Naive thymus-derived CD8-positive, alpha-beta T cell (primary cell): ENCODE results near the gene CARD16. TPM values are rescaled to one million over a fixed set of nuclear protein-coding genes. Genes with fewer than 3 reads are reported as not detected.

Experiments
- ATAC-seq, 2 donors: fragments of 150-1000 bp; cut with Tn5 transposase in 1 of 2; sonication (Bioruptor Pico), chemical (Tn5 transposase) in 1 of 2; 1 replicate in 1 of 2; 2 replicates in 1 of 2; pipeline ENCODE4 v1.10.0; 2021; ENCODE audit warnings: mild to moderate bottlenecking in 2 of 2, moderate library complexity in 2 of 2
- POLR2A ChIA-PET: fragments of 350-600 bp; sonication (Branson Sonifier 250); formaldehyde crosslinking; loops from one replicate; lab custom pipeline; 2021; ENCODE audit warnings: antibody characterized with exemption; lab: Charles Lee
- DNase-seq, 10 donors: peaks; one replicate each; pipeline versions ENCODE4 v3.0.0 to v3.0.0-alpha.2; 2020 to 2022
- H3K27ac Mint-ChIP-seq, 10 donors: one replicate each; pipeline ENCODE4 v1.8.0; 2020 to 2022; ENCODE audit warnings: mild to moderate bottlenecking in 10 of 10, mixed read lengths in 10 of 10, moderate library complexity in 4 of 10, inconsistent platforms in 1 of 10
- H3K27me3 Mint-ChIP-seq, 5 donors: one replicate each; pipeline ENCODE4 v1.8.0; 2021 to 2022; ENCODE audit warnings: mixed read lengths in 5 of 5
- H3K36me3 Mint-ChIP-seq, 3 donors: one replicate each; pipeline ENCODE4 v1.8.0; 2020 to 2022; ENCODE audit warnings: mixed read lengths in 3 of 3, mild to moderate bottlenecking in 2 of 3, inconsistent platforms in 1 of 3
- H3K4me1 Mint-ChIP-seq, 4 donors: one replicate each; pipeline ENCODE4 v1.8.0; 2021 to 2022; ENCODE audit warnings: mixed read lengths in 4 of 4
- H3K4me3 Mint-ChIP-seq, 10 donors: one replicate each; pipeline ENCODE4 v1.8.0; 2020 to 2022; ENCODE audit warnings: mild to moderate bottlenecking in 10 of 10, mixed read lengths in 10 of 10, moderate library complexity in 6 of 10, inconsistent platforms in 1 of 10
- H3K9me3 Mint-ChIP-seq, 9 donors: one replicate each; pipeline ENCODE4 v1.8.0; 2020 to 2022; ENCODE audit warnings: mixed read lengths in 9 of 9, mild to moderate bottlenecking in 3 of 9, inconsistent platforms in 1 of 9, moderate library complexity in 1 of 9
- polyA plus RNA-seq, 3 donors: library from polyadenylated mRNA; unstranded; fragments of 300-500 nt; fragmentation: Illumina TruSeq; gene quantifications; one replicate each; pipeline ENCODE4 v1.2.3, GENCODE V29; 2021
- total RNA-seq, 8 experiments: library from RNA in 2 of 8; stranded (reverse) in 2 of 8; gene quantifications; one replicate each; pipeline ENCODE4 v1.2.3 and lab custom pipeline; 2021 to 2026

CARD16 gene
- total and polyA plus RNA-seq, 5 experiments from 2014 or later, result 41.5 to 173 (median 149) TPM

DNA sequence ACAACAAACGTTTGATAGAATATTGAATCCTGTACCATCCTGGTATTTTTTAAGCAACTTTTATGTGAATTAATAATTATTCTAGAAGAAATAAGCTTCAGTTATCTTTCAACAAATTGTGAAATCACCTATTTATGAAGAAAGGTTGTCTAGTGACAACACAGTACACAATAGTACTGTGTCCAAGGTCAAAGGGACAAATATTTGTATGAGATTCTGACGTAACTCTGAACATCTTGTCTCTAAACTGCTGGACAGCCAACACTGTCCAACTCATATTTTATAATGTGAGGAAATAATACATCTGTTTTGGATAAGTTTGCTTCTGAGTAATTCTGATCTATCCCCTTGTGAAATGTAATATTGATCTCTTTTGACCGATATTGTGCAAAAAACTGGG lies 41.1 kb downstream of the CARD16 start:
- Mint-ChIP-seq H3K4me1 (peaks cover 5 to 9% (median 7%) of the 10 kb centered on the region in 4 donors), H3K27me3 (no peaks in the 10 kb centered on the region), H3K9me3 (no peaks in the 10 kb centered on the region), H3K27ac (no peak overlapping the region), H3K36me3 (no peaks in the 10 kb centered on the region), H3K4me3 (no peak overlapping the region)
- no peak for DNase-seq
- POLR2A ChIA-PET, result no interaction called here
- ATAC-seq, result no peak

DNA sequence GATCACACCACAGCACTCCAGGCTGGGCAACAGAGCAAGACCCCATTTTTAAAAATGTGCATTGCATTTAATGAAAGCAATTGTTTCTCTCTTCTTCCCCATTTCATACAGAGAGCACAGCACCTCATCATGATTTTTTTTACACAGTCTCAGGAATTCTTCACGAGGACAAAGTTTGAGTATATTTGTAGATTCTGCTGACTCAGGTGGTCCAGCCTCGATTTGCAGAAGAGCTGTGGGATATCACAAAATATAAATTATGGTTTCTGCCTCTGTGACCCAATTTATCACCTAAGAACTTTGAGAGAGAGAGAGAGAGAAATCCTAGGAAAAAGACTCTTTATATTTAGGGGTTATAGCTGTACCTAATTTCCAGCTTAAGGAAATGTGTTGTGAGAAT lies 42.0 kb downstream of the CARD16 start:
- Mint-ChIP-seq H3K9me3 (no peaks in the 10 kb centered on the region), H3K4me1 (peaks cover 5 to 9% (median 7%) of the 10 kb centered on the region in 4 donors), H3K4me3 (no peak overlapping the region), H3K27me3 (no peaks in the 10 kb centered on the region), H3K27ac (no peak overlapping the region), H3K36me3 (no peaks in the 10 kb centered on the region)
- POLR2A ChIA-PET, result no interaction called here
- DNase-seq, result no peak
- ATAC-seq, result no peak

GRCh38 chr11:105000797-105001196 lies 44.3 kb downstream of the CARD16 start:
- peak; percentile 2 to 63 (median 42) for DNase-seq
- Mint-ChIP-seq H3K4me1 (peaks cover 5 to 9% (median 7%) of the 10 kb centered on the region in 4 donors), H3K36me3 (no peaks in the 10 kb centered on the region), H3K27ac (peak overlapping the region in 1 of 10 donors; percentile 64), H3K27me3 (no peaks in the 10 kb centered on the region), H3K4me3 (no peak overlapping the region), H3K9me3 (no peaks in the 10 kb centered on the region)
- POLR2A ChIA-PET, result no interaction called here
- peak; percentile 61 to 75 for ATAC-seq

GRCh38 chr11:105000167-105000566 lies 45.0 kb downstream of the CARD16 start:
- ATAC-seq, result no peak
- Mint-ChIP-seq H3K4me1 (peaks cover 5 to 11% (median 7%) of the 10 kb centered on the region in 4 donors), H3K27me3 (no peaks in the 10 kb centered on the region), H3K36me3 (no peaks in the 10 kb centered on the region), H3K9me3 (no peaks in the 10 kb centered on the region), H3K27ac (no peak overlapping the region), H3K4me3 (no peak overlapping the region)
- DNase-seq, result peak in 2 of 10 donors; percentile 8 to 36
- POLR2A ChIA-PET, result no interaction called here

DNA sequence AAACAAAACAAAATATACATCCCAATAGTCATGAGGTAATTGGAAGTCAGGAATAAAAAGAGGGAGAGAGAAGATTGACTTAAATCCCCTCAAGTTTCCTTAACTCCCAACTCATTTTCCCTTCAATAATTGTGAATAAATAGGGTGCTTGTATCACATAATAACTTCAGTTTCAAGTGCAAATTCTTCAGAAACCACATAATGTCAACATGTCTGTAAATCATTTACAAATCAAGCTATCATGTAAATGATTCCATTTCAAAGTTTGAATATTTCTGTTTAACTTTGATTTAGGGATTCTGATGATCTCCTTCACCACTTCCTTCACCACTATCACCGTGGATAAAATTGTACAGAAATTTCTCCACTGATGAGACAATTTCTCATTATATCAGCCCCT lies 45.4 kb downstream of the CARD16 start:
- Mint-ChIP-seq H3K4me3 (no peak overlapping the region), H3K36me3 (peaks cover 0 to 2% (median under 1%) of the 10 kb centered on the region in 3 donors), H3K27ac (no peak overlapping the region), H3K9me3 (no peaks in the 10 kb centered on the region), H3K4me1 (peaks cover 6 to 16% (median 10%) of the 10 kb centered on the region in 4 donors), H3K27me3 (no peaks in the 10 kb centered on the region)
- ATAC-seq (no peak), DNase-seq (no peak)
- POLR2A ChIA-PET, result no interaction called here

- H3K27me3 Mint-ChIP-seq, result no peaks in the 10 kb centered on the region
- H3K4me3 Mint-ChIP-seq, result no peak overlapping the region
- H3K36me3 Mint-ChIP-seq, result peaks cover 0 to 4% (median 4%) of the 10 kb centered on the region in 3 donors
- POLR2A ChIA-PET, result no interaction called here
- ATAC-seq (no peak), DNase-seq (no peak)
- no peak overlapping the region for H3K27ac Mint-ChIP-seq
- no peaks in the 10 kb centered on the region for H3K9me3 Mint-ChIP-seq
- H3K4me1 Mint-ChIP-seq, result peaks cover 8 to 24% (median 16%) of the 10 kb centered on the region in 4 donors
These were observed 47.8 kb downstream of the CARD16 start for GRCh38 chr11:104997288-104997687.

DNA sequence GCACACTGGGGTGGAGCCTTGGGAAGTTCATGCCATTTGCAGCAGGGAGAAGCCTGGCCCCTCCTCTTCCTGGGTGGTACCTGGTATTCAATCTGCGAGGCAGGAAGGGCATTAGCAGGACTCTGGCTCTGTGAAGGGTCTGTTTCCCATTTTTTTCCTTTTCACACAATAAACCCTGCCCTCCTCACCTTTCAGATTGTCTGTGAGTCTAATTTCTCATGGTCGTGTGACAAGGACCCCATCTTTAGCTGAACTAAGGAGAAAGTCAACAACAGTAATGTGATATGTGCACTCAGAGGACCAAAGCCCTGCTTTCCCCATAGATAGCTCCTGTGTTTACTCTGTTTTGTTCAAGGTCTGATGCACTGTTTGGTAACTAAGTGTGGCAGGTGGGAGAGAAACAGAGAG lies 50.1 kb downstream of the CARD16 start:
- Mint-ChIP-seq H3K4me3 (no peak overlapping the region), H3K27me3 (no peaks in the 10 kb centered on the region), H3K36me3 (peaks cover 0 to 4% (median 4%) of the 10 kb centered on the region in 3 donors), H3K9me3 (peaks cover 0 to 2% (median 0%) of the 10 kb centered on the region in 9 donors), H3K27ac (no peak overlapping the region), H3K4me1 (peaks cover 2 to 15% (median 9%) of the 10 kb centered on the region in 4 donors)
- DNase-seq (no peak), ATAC-seq (no peak)
- POLR2A ChIA-PET, result no interaction called here

- Mint-ChIP-seq H3K27ac (no peak overlapping the region), H3K27me3 (no peaks in the 10 kb centered on the region), H3K4me3 (no peak overlapping the region), H3K4me1 (peaks cover 2 to 15% (median 9%) of the 10 kb centered on the region in 4 donors), H3K36me3 (peaks cover 0 to 10% (median 10%) of the 10 kb centered on the region in 3 donors), H3K9me3 (peaks cover 0 to 8% (median 3%) of the 10 kb centered on the region in 9 donors)
- no peak for ATAC-seq
- POLR2A ChIA-PET, result no interaction called here
- no peak for DNase-seq
These were observed 52.4 kb downstream of the CARD16 start for GRCh38 chr11:104992781-104993180.

DNA sequence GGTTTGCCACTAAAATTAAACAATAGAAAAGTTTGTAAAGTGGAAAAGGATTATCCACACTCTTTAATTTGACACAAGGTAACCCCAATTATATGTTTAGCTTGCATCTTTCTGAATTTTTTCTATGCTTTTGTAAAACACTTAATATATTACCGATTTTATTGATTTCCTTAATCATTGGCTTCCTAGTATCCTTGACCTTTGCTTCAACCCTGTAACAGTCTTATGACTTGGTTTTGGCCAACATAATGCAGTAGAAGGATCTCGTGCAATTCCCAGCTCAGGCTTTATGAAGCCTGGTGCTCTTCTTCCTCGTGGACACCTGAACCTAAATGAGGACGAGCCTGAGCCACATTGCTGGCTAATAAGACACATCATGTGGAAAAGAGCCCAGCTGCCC lies 53.1 kb downstream of the CARD16 start:
- Mint-ChIP-seq H3K4me1 (peaks cover 2 to 15% (median 9%) of the 10 kb centered on the region in 4 donors), H3K4me3 (no peak overlapping the region), H3K27ac (no peak overlapping the region), H3K27me3 (no peaks in the 10 kb centered on the region), H3K9me3 (peaks cover 0 to 14% (median 3%) of the 10 kb centered on the region in 9 donors), H3K36me3 (peaks cover 0 to 16% (median 10%) of the 10 kb centered on the region in 3 donors)
- POLR2A ChIA-PET, result no interaction called here
- DNase-seq (no peak), ATAC-seq (no peak)

Other genes starting within 250 kb of the CARD16 start
- gene CASP12, start 146.9 kb downstream of the CARD16 start, total RNA-seq, result not detected
- gene CASP12, start 146.9 kb downstream of the CARD16 start, polyA plus RNA-seq, result not detected
- gene CASP4, start 76.8 kb downstream of the CARD16 start, total RNA-seq, result 10 to 100 TPM; 77.2 to 81.9 TPM
- gene CASP4, start 76.8 kb downstream of the CARD16 start, polyA plus RNA-seq, result 10 to 100 TPM; 71.9 to 84.0 (median 76.5) TPM
- not detected for gene CASP5, start 22.2 kb downstream of the CARD16 start, total RNA-seq
- not detected for gene CASP5, start 22.2 kb downstream of the CARD16 start, polyA plus RNA-seq
- 10 to 100 TPM; 42.8 to 47.3 TPM for gene CASP1, start 10.2 kb downstream of the CARD16 start, total RNA-seq
- gene CASP1, start 10.2 kb downstream of the CARD16 start, polyA plus RNA-seq, result 10 to 100 TPM; 63.9 to 96.1 (median 65.3) TPM
- gene CARD18, start 94.4 kb upstream of the CARD16 start, total RNA-seq, result not detected
- not detected for gene CARD18, start 94.4 kb upstream of the CARD16 start, polyA plus RNA-seq